ENCODE data around the gene TXLNG.

DNA sequence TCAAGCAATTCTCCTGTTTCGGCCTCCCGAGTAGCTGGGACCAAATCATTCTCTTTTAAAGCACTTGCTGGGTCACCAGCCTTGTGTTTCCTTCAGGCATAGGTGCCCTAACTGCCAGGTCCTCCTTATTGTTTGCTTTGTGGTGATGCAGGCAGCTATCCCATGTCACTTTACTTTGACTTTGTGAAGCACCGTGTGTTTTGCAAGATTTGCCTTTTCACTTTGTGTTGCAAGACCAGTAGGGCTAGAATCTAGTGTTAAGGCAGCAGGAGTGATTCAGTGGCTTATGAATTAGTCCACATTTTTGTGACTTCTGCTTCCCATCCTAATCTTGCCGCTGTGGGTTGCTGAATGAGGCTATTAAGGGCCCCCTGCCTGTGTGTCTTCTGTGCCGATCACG lies 46.7 kb upstream of the TXLNG start:
- TF ChIP-seq GATA2 (IDR thresholded peaks at IDR 0.05; ENCODE audit: low read depth, low read length): no peak
- no peak for TF ChIP-seq GATA3 (IDR thresholded peaks at IDR 0.05; ENCODE audit: low read depth, low read length)
